ENCODE measurements around the gene ZDHHC5.
A peak's percentile ranks its signal among the peaks of the same experiment; 100 is the strongest.

Gene ZDHHC5, protein sequence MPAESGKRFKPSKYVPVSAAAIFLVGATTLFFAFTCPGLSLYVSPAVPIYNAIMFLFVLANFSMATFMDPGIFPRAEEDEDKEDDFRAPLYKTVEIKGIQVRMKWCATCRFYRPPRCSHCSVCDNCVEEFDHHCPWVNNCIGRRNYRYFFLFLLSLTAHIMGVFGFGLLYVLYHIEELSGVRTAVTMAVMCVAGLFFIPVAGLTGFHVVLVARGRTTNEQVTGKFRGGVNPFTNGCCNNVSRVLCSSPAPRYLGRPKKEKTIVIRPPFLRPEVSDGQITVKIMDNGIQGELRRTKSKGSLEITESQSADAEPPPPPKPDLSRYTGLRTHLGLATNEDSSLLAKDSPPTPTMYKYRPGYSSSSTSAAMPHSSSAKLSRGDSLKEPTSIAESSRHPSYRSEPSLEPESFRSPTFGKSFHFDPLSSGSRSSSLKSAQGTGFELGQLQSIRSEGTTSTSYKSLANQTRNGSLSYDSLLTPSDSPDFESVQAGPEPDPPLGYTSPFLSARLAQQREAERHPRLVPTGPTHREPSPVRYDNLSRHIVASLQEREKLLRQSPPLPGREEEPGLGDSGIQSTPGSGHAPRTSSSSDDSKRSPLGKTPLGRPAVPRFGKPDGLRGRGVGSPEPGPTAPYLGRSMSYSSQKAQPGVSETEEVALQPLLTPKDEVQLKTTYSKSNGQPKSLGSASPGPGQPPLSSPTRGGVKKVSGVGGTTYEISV

DNA sequence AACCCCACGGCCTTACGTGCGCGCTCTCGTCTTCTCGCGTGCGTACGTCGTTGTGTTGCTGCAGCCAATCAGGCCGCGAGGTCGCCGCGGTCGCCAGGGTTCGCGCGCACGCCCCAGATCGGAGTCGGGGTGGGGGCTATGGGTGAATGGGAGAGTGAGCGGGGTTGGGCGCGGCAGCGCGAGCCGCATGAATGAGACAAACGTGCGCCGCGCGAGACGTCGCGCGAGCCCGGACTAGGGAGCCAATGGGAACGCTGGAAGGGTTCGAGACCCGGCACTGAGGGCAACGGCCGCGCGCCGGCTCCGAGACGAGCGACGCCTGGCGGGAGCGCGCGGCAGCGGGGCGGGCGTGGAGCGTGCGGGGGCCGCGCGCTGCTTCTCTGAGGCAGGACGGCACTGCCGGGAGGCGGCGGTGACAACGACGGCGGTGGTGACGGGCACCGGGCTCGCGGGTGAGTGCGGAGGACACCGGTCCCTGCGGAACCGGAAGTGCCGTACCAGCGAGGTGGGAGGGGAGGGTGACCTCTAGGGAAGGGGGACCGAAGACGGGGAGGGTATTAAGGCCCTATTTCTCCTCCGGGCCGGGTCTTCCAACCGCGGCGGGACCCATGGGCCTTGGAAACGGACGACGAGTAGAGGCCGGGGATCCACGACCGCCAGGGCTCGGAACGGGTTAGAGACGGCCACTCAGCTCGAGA, at the start of gene ZDHHC5:
TSS of gene ZDHHC5 (plus strand) at position 379 of the 698 bp plus-strand sequence. CDS start 4,977 bp downstream, outside the sequence.
- DNase-seq = peak; percentile 100

DNA sequence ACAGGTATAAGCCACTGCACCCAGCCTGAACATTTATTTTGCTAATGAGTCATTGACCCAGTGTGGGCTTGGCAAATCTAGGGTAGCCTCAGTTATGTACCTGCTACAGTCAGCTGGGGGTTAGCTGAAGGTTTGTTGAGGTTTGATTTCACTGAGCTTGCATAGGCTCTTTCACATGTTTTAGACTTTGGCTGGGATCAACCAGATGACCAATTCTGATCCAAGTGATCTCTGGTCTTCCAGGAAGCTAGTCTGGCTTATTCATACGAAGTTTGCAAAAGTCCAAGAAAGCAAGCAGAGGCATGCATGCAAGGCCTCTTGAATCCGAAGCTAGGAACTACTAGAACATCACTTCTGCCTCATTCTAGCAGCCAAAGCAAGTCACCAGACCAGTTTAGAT, 49.5 kb upstream of the ZDHHC5 start:
- DNase-seq = no peak

DNA sequence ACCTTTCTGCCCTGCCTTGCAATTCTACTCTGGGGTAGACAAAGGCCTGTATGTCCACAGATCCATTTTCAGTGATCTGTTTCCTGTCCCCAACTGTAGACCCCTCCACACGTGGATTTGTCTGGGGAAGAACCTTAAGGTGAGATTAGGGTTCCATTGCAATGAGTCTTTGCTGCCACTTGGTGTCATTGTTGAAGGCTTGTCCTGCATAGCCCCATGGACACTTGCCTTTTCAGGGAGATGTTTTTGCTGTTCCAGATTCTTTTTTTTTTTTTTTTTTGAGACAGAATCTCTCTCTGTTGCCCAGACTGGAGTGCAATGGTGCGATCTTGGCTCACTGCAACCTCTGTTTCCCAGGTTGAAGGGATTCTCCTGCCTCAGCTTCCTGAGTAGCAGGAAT, 48.6 kb upstream of the ZDHHC5 start:
- no peak for DNase-seq

DNA sequence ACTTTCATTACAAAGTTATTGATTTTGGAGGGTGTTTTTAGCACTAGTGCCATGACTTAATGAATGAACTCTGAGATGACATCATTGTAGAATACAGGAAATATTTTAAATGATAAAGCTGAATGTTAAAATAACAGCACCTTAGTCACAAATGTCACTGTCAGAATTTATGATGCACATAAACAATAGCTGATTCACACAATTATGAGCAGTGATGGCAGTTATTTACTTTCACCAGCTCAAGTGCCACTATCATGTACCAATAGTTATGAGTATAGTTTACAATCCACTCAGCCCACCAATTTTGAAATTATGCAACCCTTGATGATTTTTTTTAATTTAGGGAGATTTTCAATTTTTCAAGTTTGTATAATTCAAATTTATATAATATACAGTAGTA, 47.4 kb upstream of the ZDHHC5 start:
- DNase-seq = no peak

DNA sequence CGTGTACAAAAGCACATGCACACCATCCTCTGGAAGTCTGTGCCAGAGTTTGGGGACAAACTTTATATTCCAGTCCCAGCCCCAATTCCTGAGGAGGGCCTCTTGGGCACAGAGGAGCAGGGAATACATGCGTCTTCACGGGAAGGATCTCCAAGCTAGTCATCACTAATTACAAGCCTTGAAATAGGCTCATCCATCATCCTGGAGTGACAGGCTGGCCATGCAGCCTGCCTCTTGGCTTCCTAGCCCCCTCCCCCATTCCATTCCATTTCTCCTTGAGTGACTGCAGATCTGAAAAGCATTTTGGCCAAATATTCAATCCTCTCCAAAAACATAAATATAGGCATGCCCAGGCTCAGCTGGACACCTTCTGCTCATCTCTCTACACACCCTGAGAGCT, 45.7 kb upstream of the ZDHHC5 start:
- DNase-seq = no peak

DNA sequence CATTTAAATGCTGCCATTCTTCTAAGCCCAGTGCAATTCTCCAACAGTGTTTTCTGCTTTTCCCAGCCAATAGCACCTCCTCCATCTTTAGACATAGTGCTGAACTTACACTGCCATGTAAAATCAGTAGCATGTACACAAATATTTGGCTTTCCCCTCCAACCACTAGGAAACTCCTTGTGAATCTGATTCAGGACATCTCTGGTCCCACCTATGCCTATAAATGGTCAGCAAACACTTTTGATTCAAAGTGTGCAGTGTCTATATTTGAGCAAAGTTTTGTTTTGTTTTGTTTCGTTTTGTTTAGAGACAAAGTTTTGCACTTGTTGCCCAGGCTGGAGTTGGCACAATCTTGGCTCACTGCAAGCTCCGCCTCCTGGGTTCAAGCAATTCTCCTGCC, 43.0 kb upstream of the ZDHHC5 start:
- no peak for DNase-seq

DNA sequence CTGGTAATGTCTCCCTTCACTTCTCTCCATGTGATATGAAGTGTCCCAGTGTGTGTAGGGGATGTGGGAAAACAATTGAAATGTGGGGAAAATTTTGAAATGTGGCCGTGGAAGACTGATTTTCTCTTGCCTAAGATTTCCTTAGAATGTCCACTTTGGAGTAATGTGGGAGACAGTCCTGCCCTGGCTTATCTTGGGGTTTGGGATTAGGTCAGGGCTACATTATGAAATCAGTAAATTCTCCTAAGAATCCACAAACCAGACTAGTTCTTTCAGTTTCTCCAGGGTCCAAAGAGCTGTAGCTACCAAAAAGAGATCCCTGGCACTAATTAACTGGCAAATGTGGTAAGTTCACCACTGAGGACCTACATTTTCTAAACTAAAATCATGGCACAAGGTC, 41.0 kb upstream of the ZDHHC5 start:
- DNase-seq = no peak

DNA sequence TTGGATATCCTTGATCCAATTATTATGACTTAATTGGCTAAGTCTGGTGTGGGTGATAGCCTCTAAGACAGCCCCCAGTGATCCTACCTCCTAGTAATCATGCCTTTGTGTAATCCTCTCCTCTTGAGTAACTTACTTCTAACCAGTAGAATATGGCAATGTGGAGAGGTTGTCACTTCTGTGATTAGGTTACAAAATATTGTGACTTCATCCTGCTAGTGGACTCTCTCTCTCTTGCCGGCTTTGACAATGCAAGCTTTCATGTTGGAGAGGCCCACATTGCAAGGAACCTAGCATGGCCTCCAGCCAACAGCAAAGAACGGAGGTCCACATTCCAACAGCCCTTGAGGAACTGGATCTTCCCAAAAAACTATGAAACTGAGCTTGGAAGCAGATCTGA, 37.7 kb upstream of the ZDHHC5 start:
- DNase-seq = no peak

DNA sequence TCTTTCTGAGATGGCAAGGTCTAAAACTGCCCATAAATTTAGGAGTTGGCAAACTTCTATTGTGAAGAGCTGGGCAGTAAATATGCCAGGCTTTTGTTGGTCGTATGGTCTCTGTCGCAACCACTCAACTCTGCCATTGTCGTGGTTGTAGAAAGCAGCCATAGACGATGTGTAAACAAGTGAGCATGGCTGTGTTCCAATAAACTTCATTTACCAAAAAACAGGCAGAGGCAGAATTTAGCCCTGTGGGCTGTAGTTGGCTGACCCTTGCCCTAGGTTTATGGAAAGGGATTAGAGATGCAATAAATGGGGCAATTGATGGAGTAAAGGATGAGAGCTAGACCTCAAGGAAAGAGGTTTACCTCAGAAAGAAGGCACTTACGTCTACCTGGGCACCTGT, 35.8 kb upstream of the ZDHHC5 start:
- DNase-seq = no peak

DNA sequence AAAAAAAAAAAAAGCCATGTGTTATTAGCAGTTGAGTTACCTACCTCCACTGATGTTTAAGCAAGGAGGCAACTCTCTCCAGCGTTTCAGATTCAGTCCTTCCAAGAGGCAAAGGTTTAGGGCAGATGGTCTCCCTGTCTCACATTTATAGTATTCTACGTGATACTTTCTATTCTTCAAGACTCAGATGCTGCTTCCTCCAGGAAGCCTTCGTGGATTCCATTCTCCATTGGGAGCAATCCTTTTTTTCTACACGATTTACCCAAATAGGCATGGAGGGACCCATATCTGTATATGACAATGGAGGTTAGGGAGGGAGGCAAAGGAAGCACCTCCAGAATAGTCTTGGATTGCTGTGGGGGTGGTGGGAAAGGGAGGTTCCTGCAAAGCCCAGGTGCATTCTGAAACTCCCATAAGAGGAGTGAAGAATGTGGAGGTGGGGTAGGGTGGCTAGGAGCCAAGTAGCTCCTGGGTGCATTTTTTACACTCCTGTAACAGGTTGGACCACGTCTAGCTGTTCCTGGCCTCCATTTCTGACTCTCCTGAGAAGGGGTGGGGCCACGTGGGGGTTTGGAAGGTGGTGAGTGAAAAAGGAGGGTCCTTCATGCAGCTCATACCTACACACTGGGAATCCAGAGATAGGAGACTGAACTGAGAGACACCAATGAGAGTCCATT, 34.4 kb upstream of the ZDHHC5 start:
- DNase-seq = no peak

DNA sequence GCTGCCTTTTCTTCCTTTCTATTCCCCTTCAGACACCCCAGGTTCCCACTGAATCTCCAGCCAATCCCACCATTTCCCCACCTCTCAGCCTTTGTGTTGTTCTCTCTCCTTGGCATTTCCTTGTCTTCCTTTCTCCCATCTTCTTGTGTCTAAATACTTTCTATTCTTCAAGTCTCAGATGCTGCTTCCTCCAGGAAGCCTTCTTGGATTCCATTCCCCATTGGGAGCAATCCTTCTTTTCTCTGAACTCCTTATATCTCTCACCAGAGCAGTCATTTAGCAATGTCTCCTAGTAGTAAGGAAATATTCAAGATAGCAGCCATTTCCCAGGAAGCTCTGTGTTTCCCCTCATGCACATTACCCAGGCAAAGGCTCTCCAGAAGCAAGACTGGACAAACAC, 33.6 kb upstream of the ZDHHC5 start:
- DNase-seq = no peak

DNA sequence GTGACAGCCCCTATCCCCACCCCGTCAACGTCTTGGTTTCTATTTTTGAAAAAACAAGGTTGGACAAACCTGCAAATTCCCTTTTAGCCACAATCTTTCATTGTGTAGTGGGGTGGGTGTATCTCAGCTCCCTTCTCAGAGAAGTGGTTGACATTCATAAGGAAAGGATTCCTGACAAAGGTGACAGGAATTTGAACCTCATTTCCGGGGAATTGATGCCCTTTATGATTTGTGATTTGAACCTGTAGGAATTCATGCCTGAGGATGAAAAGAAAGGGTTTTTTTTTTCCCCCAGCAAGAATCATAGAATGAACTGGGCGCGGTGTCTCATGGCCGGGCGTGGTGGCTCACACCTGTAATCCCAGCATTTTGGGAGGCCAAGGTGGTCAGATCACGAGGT, 32.7 kb upstream of the ZDHHC5 start:
- DNase-seq = no peak

DNA sequence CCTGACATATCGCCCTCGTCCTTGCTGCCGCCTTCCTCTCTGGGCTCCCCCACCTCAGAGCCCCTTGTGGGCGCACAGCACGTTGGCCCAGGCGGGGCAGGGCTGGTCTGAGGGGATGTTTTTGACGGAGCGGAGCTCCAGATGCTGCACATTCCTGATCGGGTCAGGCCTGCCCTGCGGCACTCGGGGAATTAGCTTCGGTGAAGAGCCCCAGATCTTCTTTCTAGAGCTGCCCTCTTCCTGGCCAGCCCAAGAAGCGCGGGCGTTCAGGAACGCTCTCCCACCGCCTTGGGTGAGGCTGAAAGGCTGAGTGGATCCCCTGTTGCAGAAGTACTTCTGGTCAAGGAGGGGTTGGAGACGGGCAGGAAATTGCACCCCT, 30.3 kb upstream of the ZDHHC5 start:
- no peak for DNase-seq

DNA sequence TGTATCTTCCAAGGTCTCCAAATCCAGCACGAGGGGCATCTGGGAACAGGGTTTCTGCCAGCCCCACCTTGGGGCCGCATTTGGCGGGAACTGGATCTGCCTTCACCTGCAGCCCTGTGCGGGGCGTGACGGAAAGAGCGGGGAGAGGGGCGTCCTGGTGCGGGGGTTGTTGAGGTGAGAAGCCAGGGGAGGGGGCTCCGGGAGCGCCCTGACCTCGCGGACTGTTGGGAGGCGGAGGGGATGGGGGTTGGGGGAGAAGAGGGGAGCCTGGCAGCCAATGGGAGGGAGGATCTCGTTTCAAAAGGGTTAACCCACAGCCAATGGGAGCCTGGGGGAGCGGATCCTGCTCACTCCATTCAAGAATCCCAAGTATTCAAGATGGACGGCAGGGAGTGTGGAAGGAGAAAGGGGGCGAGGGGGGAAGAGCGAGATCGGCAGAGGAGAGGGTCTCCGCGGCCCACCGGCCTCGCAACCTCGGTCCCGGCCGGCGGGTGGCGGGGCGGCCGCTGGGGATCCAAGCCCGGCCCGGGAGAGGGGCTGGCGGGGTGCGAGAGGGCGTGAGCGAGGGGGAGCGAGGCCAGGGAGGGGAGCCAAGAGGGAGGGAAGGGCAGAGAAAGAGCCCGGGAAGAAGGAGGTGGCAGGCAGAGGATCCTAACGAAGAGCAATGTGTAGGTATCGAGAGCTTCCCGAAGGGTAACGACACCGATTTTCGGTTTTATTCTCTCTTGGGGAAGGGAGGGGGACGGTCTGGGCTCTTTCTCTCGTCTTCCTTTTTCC, 29.7 kb upstream of the ZDHHC5 start:
- no peak for DNase-seq

DNA sequence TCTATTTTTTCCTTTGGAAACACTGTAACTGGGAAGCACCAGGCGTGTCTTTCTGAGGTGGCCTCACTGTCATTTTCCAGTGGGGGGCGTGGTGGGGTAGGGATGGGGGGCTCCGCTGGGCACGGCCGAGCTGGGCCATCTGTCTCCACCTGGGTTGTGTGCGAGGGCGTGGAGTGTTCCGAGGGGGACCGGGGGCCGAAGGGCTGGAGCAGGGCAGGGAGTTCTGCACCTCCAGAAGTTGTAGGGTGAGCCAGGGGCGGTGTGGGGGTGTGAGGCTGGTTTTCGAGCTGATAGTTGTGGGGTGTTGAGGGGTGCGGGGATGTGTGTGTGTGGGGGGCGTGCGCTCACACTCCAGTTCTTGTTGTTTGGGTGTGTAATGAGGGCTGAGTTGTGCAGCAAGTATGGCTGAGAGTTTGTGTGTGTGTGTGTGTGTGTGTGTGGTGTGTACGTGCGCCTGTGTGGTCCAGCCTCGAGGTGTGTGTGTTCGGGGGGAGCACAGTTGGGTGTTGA, 29.0 kb upstream of the ZDHHC5 start:
- no peak for DNase-seq

DNA sequence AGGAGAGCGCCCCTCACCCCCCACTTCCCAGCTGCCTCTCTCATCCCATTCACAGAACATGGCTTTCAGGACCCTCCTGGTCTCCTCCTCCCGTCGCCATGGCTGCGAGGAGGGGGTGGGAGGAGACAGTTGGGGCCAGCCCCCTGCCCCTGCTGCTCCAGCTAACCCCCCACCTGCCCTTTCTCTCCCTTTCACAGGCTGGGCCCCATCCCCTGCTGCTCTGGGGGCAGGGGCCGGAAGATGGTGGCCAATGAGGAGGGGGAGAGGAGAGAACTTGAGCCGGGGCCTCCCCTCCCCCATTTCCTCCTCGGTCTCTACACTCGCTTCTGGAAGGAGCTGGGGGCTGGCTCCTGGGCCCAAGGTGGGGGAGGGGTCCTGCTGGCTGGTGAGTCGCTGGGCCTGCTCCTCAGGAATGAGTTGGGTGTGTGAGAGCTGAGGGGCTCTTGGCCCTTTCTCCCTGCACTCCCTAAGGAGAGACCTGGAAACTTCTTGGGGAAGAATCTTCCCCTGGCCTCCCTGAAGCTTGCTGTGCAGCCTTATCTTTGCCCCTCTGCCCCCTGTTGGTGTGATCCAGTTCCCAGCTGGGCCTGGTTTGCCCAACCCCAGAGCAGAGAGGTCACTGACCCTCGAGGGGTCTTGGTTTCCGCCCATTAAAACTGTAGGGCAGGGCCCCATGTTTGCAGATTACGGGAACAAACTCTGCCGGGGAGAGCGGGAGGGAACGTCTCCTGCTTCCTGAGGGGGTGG, 28.4 kb upstream of the ZDHHC5 start:
- DNase-seq = no peak

DNA sequence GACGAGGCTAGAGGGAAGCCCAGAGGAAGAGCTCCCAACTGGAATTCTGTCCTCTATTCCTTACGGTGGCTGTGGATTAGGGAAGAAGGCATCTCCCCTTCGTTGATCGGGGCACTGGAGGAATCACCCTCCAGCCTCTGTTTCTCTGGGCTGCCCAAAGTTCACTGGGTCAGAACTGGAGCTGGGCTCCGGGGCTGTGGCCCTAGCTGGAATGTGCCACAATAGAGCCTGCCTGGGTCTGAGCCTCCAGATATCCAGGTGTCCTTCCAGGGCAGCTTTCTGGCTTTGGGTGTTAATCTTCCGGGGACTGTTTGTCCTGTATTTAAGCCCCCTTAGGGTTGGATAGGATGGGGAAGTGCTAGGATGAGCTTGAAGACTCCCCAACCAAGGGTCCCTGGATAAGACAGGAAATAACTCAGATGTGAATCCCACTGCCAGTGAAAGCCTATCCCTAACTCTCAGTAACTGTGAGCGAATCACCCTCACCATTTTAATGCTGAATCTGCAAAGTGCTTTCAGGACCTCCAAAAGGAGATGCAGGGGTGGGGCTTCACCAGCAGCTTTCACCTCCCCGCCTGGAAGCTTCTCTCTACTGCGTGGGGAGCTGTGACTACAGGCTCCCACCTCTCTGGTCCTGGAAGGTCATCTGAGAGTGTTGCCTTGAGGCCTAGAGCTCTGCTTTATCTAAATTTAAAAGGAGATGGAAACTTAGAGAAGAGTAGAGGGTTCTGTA, 27.7 kb upstream of the ZDHHC5 start:
- no peak for DNase-seq

DNA sequence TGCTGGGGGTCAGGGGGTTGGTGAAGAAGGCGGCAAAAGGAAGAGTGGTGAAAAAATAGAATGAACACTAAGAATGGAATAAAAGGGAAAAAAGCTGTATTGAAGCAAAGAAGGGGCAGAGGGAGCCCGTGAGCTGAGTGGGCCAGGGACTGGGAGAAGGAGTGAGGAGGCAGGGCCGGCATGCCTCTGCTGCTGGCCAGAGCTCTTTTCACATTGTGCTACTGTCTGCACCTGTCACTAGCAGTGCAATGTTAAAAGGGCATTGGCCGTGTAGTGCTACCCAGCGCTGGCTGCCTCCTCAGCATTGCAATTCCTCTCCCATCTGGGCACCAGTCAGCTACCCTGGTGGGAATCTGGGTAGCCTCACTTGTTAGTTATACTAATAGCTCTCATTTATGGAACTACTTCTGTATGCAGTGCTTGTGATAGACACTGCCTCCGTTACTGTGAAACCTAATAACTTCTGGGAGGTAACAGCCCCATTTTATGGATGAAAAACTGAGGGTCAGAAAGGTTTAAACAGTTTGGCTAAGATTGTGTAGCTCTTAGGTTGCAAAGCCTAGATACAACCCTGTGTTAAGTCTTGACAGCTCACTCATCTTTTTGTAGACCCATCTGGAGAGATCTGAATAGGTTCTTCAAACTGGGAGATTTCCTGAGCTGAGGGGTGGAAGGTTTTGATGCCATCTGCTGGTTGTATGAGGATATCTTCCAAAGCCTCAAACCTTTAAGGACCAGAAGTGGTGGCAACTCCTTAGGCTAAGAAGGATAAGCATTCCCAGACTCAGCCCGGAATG, 26.7 kb upstream of the ZDHHC5 start:
- DNase-seq = no peak

DNA sequence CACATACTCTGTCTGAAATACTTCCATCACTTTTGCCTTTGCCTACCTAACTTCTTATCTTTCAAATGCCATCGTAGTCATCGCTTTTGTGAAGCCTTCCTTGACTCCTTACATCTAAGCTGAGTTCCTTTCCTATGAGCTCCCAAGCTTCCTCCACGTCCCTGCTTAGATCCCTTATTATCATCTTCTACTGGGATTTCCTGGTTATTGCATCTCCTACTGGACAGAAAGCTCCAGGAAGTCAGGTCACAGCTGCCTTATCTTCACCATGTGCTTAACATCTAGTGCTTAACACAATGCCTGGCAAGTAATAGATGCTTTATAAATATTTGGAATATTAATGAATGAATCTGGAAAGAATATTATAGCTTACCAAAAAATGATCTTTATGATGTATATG, 24.1 kb upstream of the ZDHHC5 start:
- no peak for DNase-seq

Data from activated CD4-positive, alpha-beta T cell treated with anti-CD3 and anti-CD28 coated beads for 1 hour (primary cell).